Prostate gland (tissue), 2 donors: ENCODE measurements around the gene CEP85L. TPM values are rescaled to one million over a fixed set of nuclear protein-coding genes. Genes with fewer than 3 reads are reported as not detected.

Experiments
- DNase-seq: peaks from one replicate; pipeline ENCODE4 v3.0.0-alpha.2; 2019; ENCODE audit warnings: low spot score
- H3K27ac ChIP-seq, 2 donors: fragments of 200-600 bp; sonication (generic); 2 replicates each; pipeline ENCODE4 v1.5.1; 2017 to 2019
- H3K27me3 ChIP-seq: fragments of 200-600 bp; sonication (generic); replicated peaks from 2 replicates; pipeline ENCODE4 v1.5.1; 2019; ENCODE audit not compliant: insufficient read depth
- H3K36me3 ChIP-seq, 2 donors: fragments of 200-600 bp; sonication (generic); 1 replicate in 1 of 2; 2 replicates in 1 of 2; pipeline versions ENCODE4 v1.5.1 to v1.8.1; 2017 to 2019
- H3K4me1 ChIP-seq: fragments of 200-600 bp; sonication (generic); replicated peaks from 2 replicates; pipeline ENCODE4 v1.5.1; 2019
- H3K4me3 ChIP-seq, 2 donors: fragments of 200-600 bp; sonication (generic); 2 replicates each; pipeline ENCODE4 v1.5.1; 2017 to 2019
- H3K9me3 ChIP-seq: fragments of 200-600 bp; sonication (generic); 2 replicates; pipeline ENCODE4 v1.5.1; 2017
- CTCF ChIP-seq, 4 experiments: fragments of 200-600 bp in 2 of 4; fragments of 450-650 bp in 2 of 4; sonication (generic) in 2 of 4; IDR thresholded peaks; 1 replicate in 3 of 4; 2 replicates in 1 of 4; pipeline ENCODE4 v1.5.1; 2016 to 2019; ENCODE audit warnings: antibody characterized with exemption in 4 of 4, mild to moderate bottlenecking in 2 of 4, moderate library complexity in 2 of 4
- POLR2A ChIP-seq: fragments of 450-650 bp; IDR thresholded peaks from one replicate; pipeline ENCODE4 v1.6.1; 2016; ENCODE audit warnings: antibody characterized with exemption, mild to moderate bottlenecking
- POLR2AphosphoS5 ChIP-seq: sonication (generic); formaldehyde crosslinking; IDR thresholded peaks from one replicate; pipeline ENCODE4 v1.6.1; 2017; ENCODE audit warnings: antibody characterized with exemption
- WGBS: methylation state at CpG from one replicate; pipeline ENCODE4 v1.1.5; 2018; 5-methylcytosine and 5-hydroxymethylcytosine counted together
- intact Hi-C: fragments of 100-400 bp; cut with DNase I; formaldehyde crosslinking; loops from one replicate; pipeline ENCODE4 v1.14.2; 2022
- total RNA-seq, 2 donors: library from RNA; depleted of rRNA; stranded (reverse); fragments of >200 nt; gene quantifications; one replicate each; pipeline ENCODE4 v1.1.0, GENCODE V29; 2016

CEP85L gene
- total RNA-seq, 2 donors from 2014 or later = 2.7 to 33.5 TPM

- H3K4me1 ChIP-seq = no peaks in the 10 kb centered on the region
- intact Hi-C loops = no loop called here
Measured at GRCh38 chr6:118641042-118641441, 10.3 kb downstream of the CEP85L start.

GRCh38 chr6:118639054-118639964 lies 12.1 kb downstream of the CEP85L start:
- DNase-seq = no peak
- no peaks in the 10 kb centered on the region for H3K27me3 ChIP-seq
- H3K4me1 ChIP-seq = no peaks in the 10 kb centered on the region
- no peak overlapping the region for H3K27ac ChIP-seq
- intact Hi-C loops = no loop called here
- 55% methylated on average over 4 of the region's 4 CpGs for WGBS
- no peaks in the 10 kb centered on the region for H3K9me3 ChIP-seq
- H3K4me3 ChIP-seq = no peak overlapping the region
- TF ChIP-seq POLR2AphosphoS5 (no peak), CTCF (IDR thresholded peaks at IDR 0.05) (no peak), POLR2A (no peak)
- no peaks in the 10 kb centered on the region for H3K36me3 ChIP-seq

More at GRCh38 chr6:118641042-118641441, 10.3 kb downstream of the CEP85L start:
- H3K4me3 ChIP-seq = no peak overlapping the region
- H3K27me3 ChIP-seq = no peaks in the 10 kb centered on the region
- H3K36me3 ChIP-seq = no peaks in the 10 kb centered on the region
- DNase-seq = no peak
- 53% methylated on average over 1 of the region's 1 CpG for WGBS
- TF ChIP-seq POLR2A (no peak), CTCF (IDR thresholded peaks at IDR 0.05) (no peak), POLR2AphosphoS5 (no peak)
- H3K27ac ChIP-seq = no peak overlapping the region
- no peaks in the 10 kb centered on the region for H3K9me3 ChIP-seq

GRCh38 chr6:118638288-118638687 lies 13.1 kb downstream of the CEP85L start:
- intact Hi-C loops = no loop called here
- Histone ChIP-seq H3K4me1 (no peaks in the 10 kb centered on the region), H3K27me3 (no peaks in the 10 kb centered on the region), H3K27ac (no peak overlapping the region), H3K36me3 (no peaks in the 10 kb centered on the region), H3K9me3 (no peaks in the 10 kb centered on the region), H3K4me3 (no peak overlapping the region)
- no peak for DNase-seq
- TF ChIP-seq POLR2AphosphoS5 (no peak), POLR2A (no peak), CTCF (IDR thresholded peaks at IDR 0.05) (no peak)

- intact Hi-C loops = no loop called here
- H3K36me3 ChIP-seq = no peaks in the 10 kb centered on the region
- H3K9me3 ChIP-seq = no peaks in the 10 kb centered on the region
- 83% methylated on average over 3 of the region's 3 CpGs for WGBS
- no peak overlapping the region for H3K4me3 ChIP-seq
- no peak for DNase-seq
- no peaks in the 10 kb centered on the region for H3K4me1 ChIP-seq
- no peaks in the 10 kb centered on the region for H3K27me3 ChIP-seq
- H3K27ac ChIP-seq = no peak overlapping the region
- no peak for TF ChIP-seq POLR2AphosphoS5
- TF ChIP-seq POLR2A = no peak
- TF ChIP-seq CTCF (IDR thresholded peaks at IDR 0.05) = no peak
Measured at GRCh38 chr6:118635909-118636735, 15.3 kb downstream of the CEP85L start.
